Panc1 (cell line): ENCODE measurements around the gene MCMBP. TPM values are rescaled to one million over a fixed set of nuclear protein-coding genes. Genes with fewer than 3 reads are reported as not detected.

Experiments
- ATAC-seq: fragments of 200-7000 bp; cut with Tn5 transposase; 2 replicates; pipeline ENCODE4 v1.9.1; 2020; ENCODE audit warnings: mild to moderate bottlenecking, moderate library complexity
- BruUV-seq: library from RNA; stranded (reverse); fragments of 400-500 nt; replicated peaks from 2 replicates; lab custom pipeline; 2021; lab: Mats Ljungman, UMichigan
- CTCF ChIA-PET: fragments of 300-600 bp; sonication (Branson Sonifier 250); formaldehyde crosslinking; loops from one replicate; lab custom pipeline; 2022; ENCODE audit warnings: antibody characterized with exemption; lab: Charles Lee
- POLR2A ChIA-PET: fragments of 300-600 bp; sonication (Branson Sonifier 250); formaldehyde crosslinking; loops from one replicate; lab custom pipeline; 2022; ENCODE audit warnings: antibody characterized with exemption; lab: Charles Lee
- DNase-seq: peaks from one replicate; pipeline ENCODE4 v3.0.0-alpha.2; 2010; ENCODE audit warnings: low read depth, low spot score
- H3K27ac ChIP-seq: 2 replicates; pipeline ENCODE4 v1.5.1; 2011; ENCODE audit warnings: mild to moderate bottlenecking, low read length, inconsistent platforms
- H3K27me3 ChIP-seq: fragments of 200-500 bp; sonication (Bioruptor generic); 2 replicates; pipeline ENCODE4 v1.6.0; 2014; ENCODE audit warnings: low read length, inconsistent platforms; ENCODE audit not compliant: control insufficient read depth, insufficient read depth
- H3K36me3 ChIP-seq: fragments of 200-500 bp; sonication (Bioruptor generic); 2 replicates; pipeline ENCODE4 v1.5.1; 2014; ENCODE audit warnings: inconsistent platforms, mild to moderate bottlenecking, low read length, moderate library complexity; ENCODE audit not compliant: control insufficient read depth, insufficient read depth
- H3K4me1 ChIP-seq: 2 replicates; pipeline ENCODE4 v1.5.1; 2011; ENCODE audit warnings: inconsistent platforms, mild to moderate bottlenecking, low read length, moderate library complexity; ENCODE audit not compliant: control insufficient read depth, insufficient read depth
- H3K4me3 ChIP-seq, 2 experiments: 2 replicates each; pipeline ENCODE4 v1.5.1; 2011 to 2012; ENCODE audit warnings: low read depth in 2 of 2, low read length in 2 of 2, mild to moderate bottlenecking in 2 of 2, inconsistent platforms in 1 of 2, moderate library complexity in 1 of 2
- H3K9me3 ChIP-seq: fragments of 200-500 bp; sonication (Bioruptor generic); 2 replicates; pipeline ENCODE4 v1.5.1; 2014; ENCODE audit warnings: low read depth, mild to moderate bottlenecking, inconsistent platforms, low read length, moderate library complexity; ENCODE audit not compliant: control insufficient read depth, insufficient read depth
- POLR2AphosphoS5 ChIP-seq: IDR thresholded peaks from 2 replicates; pipeline ENCODE4 v1.6.1; 2012; ENCODE audit warnings: mild to moderate bottlenecking, low read depth, low read length, moderate library complexity
- REST ChIP-seq, 2 experiments: IDR thresholded peaks; 2 replicates each; pipeline ENCODE4 v1.6.1; 2011 to 2012; ENCODE audit warnings: low read depth in 2 of 2, control low read depth in 1 of 2, low read length in 1 of 2, mild to moderate bottlenecking in 1 of 2, moderate library complexity in 1 of 2; ENCODE audit not compliant: insufficient read depth in 1 of 2
- SIN3A ChIP-seq: IDR thresholded peaks from 2 replicates; pipeline ENCODE4 v1.6.1; 2012; ENCODE audit warnings: low read depth, mild to moderate bottlenecking, low read length, moderate library complexity, borderline replicate concordance; ENCODE audit not compliant: insufficient read depth
- TCF7L2 ChIP-seq: IDR thresholded peaks from 2 replicates; pipeline ENCODE4 v1.6.1; 2011; ENCODE audit warnings: mild to moderate bottlenecking, low read depth, low read length, inconsistent platforms
- in situ Hi-C: cut with HindIII; loops from 2 replicates; pipeline ENCODE4 v1.10.0; 2016; ENCODE audit warnings: low sequenced_read_pairs, low pct_unique_long_range_greater_than_20kb
- intact Hi-C: fragments of 100-400 bp; cut with micrococcal nuclease; formaldehyde crosslinking; loops from one replicate; pipeline ENCODE4 v1.10.0; 2022; ENCODE audit not compliant: unreplicated experiment
- total RNA-seq: library from RNA; stranded (reverse); gene quantifications from one replicate; pipeline ENCODE4 v1.2.1, GENCODE V29; 2021; ENCODE audit not compliant: unreplicated experiment
- TF ChIP-seq, protein P1 (sequence below): fragments of 450-650 bp; IDR thresholded peaks from 2 replicates; pipeline ENCODE4 v1.5.1; 2017; ENCODE audit warnings: mild to moderate bottlenecking

The MCMBP gene
- total RNA-seq, 1 experiment from 2014 or later: 94.5 TPM

- TF ChIP-seq SIN3A (no peak), POLR2AphosphoS5 (no peak), TCF7L2 (no peak), REST (IDR thresholded peaks at IDR 0.05; ENCODE audit: insufficient read depth in 1 of 2, low read depth in 2 of 2, low read length in 1 of 2) (no peak)
- TF ChIP-seq, protein P1, sequence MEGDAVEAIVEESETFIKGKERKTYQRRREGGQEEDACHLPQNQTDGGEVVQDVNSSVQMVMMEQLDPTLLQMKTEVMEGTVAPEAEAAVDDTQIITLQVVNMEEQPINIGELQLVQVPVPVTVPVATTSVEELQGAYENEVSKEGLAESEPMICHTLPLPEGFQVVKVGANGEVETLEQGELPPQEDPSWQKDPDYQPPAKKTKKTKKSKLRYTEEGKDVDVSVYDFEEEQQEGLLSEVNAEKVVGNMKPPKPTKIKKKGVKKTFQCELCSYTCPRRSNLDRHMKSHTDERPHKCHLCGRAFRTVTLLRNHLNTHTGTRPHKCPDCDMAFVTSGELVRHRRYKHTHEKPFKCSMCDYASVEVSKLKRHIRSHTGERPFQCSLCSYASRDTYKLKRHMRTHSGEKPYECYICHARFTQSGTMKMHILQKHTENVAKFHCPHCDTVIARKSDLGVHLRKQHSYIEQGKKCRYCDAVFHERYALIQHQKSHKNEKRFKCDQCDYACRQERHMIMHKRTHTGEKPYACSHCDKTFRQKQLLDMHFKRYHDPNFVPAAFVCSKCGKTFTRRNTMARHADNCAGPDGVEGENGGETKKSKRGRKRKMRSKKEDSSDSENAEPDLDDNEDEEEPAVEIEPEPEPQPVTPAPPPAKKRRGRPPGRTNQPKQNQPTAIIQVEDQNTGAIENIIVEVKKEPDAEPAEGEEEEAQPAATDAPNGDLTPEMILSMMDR: no peak
- peaks cover 17% of the 10 kb centered on the region for H3K4me1 ChIP-seq
- H3K27ac ChIP-seq: no peak overlapping the region
- ChIA-PET POLR2A (no interaction called here), CTCF (no interaction called here)
- intact Hi-C loops (loop anchor here (2.0 to 10.0 kb wide), 2 partner anchors 107 to 253 kb away; no protein-coding TSS in a partner anchor), in situ Hi-C loops (no loop called here)
- H3K27me3 ChIP-seq: no peaks in the 10 kb centered on the region
- peaks cover 24% of the 10 kb centered on the region for H3K36me3 ChIP-seq
- no peak overlapping the region for H3K4me3 ChIP-seq
- no peak for ATAC-seq
- no peaks in the 10 kb centered on the region for H3K9me3 ChIP-seq
- BruUV-seq: no TSS peak
- DNase-seq: no peak
Measured at GRCh38 chr10:119858063-119858462, 14.6 kb downstream of the MCMBP start.

DNA sequence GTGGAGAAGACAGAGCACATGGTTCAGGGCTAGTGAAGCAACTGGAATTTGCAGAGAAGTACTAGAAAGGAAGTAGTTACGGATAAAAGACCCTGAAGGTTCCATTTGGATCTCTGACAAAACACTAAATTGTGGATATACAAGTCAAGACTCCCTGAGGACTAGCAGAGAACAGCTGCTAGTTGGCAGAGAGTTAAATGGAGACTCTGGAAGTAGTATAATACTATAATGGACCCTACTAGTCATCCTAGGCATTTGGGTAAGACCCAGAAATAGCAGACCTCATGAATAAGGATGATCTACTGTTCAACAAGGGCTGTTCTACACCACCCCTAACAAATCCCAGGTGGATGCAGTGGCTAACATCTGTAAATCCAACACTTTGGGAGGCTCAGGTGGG is 19.1 kb downstream of the MCMBP start:
- peaks cover 42% of the 10 kb centered on the region for H3K36me3 ChIP-seq
- in situ Hi-C loops: no loop called here
- CTCF ChIA-PET: no interaction called here

More for the DNA sequence above, 19.1 kb downstream of the MCMBP start:
- DNase-seq (no peak), ATAC-seq (no peak)
- no peak overlapping the region for H3K4me3 ChIP-seq
- H3K27ac ChIP-seq: no peak overlapping the region
- POLR2A ChIA-PET: no interaction called here
- intact Hi-C loops: loop anchor here (10.0 kb wide), 1 partner anchor 249 kb away; no protein-coding TSS in a partner anchor
- TF ChIP-seq REST (IDR thresholded peaks at IDR 0.05; ENCODE audit: insufficient read depth in 1 of 2, low read depth in 2 of 2, low read length in 1 of 2): no peak
- no peak for TF ChIP-seq SIN3A
- TF ChIP-seq, protein P1: no peak
- no peak for TF ChIP-seq POLR2AphosphoS5
- BruUV-seq: no TSS peak
- no peaks in the 10 kb centered on the region for H3K9me3 ChIP-seq
- H3K4me1 ChIP-seq: 0 out of 2 replicates have a peak, but pooled peaks cover 3% of the 10 kb centered on the region
- H3K27me3 ChIP-seq: no peaks in the 10 kb centered on the region
